ENCODE results near the gene SNX21. TPM values are rescaled to one million over a fixed set of nuclear protein-coding genes. Genes with fewer than 3 reads are reported as not detected.

Gene SNX21
- total RNA-seq, 1 experiment from 2014 or later = 9.8 TPM

DNA sequence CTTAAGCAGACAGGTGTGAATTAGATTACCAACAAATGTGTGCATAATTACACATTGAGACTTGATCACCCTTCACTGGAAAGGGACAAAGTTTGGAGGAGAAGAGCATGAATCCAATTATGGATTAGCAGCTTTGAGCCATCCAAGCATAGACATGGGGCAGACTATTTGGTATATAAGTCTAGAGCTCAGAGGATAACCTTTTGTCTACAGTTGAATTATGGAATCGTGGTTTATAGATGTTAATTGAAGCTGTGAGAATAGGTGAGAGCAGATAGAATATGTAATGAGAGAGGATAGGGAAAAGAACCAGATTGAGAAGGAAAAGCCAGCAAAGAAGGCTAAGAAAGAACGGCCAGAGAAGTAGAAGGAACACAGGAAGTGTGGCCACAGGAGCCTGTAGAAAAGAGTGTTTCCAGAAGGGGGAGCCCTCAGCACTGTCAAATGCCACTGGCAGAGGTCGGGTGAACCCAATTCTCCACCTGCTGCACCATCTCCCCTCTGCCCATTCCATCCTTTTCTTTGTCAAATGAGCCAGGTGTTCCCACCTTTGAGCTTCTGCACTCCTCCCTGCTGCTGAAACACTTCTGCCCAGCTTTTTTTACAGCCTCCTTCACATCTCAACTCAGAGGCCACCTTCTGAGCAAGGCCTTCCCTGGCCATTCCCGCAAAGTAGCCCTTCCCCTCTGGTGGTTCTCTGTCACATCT, 34.5 kb upstream of the SNX21 start:
- Histone ChIP-seq H3K27ac (peak overlapping the region; percentile 31), H3K36me3 (ENCODE audit: low read depth) (peaks cover 40% of the 10 kb centered on the region)
- intact Hi-C loops (cut with micrococcal nuclease; ENCODE audit: unreplicated experiment) = loop anchor here (1.0 to 10.0 kb wide), 3 partner anchors 94 to 286 kb away; partner anchors contain the start of gene NCOA5

DNA sequence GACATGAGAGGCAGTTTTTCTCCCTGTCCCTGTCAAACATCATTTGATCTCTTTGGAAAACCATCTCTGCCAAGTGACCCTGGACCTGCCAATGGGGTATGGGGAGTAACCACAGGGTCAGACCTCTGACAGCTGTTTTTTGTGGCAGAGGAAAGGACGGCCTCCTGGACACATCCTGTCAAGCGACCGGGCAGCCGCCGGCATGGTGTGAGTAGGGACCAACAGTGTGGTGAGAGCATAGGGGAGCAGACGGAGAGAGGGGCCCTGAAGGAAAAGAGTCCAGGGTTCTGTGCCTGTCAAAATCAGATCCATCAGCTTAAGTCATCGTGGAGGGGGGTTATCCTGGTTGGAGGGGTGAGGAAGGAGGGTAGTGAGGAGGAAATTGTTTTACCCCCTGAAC, 31.7 kb upstream of the SNX21 start:
- peak in 1 of 2 experiments; percentile 15 for DNase-seq
- Histone ChIP-seq H4K20me1 (ENCODE audit: insufficient read depth) (no peaks in the 10 kb centered on the region), H3K27ac (no peak overlapping the region), H3K27me3 (ENCODE audit: insufficient read depth, low read depth) (no peaks in the 10 kb centered on the region), H3K4me3 (no peak overlapping the region), H3K9me3 (ENCODE audit: insufficient read depth, low read depth) (no peaks in the 10 kb centered on the region), H3K9me2 (ENCODE audit: insufficient read depth) (no peaks in the 10 kb centered on the region), H3K36me3 (ENCODE audit: low read depth) (peaks cover 31% of the 10 kb centered on the region), H3K4me1 (replicated peaks; ENCODE audit: insufficient read depth) (no peaks in the 10 kb centered on the region), H2AFZ (no peak overlapping the region), H3K4me2 (no peak overlapping the region), H3K79me2 (ENCODE audit: low read depth) (no peaks in the 10 kb centered on the region), H3F3A (ENCODE audit: insufficient read depth, low read depth) (peaks cover 17% of the 10 kb centered on the region)
- TF ChIP-seq CTCF (conservative IDR thresholded peaks at IDR 0.05) (no peak), EZH2 (IDR thresholded peaks at IDR 0.05; ENCODE audit: low read depth) (no peak)
- POLR2A ChIA-PET (ENCODE audit: unreplicated experiment) = no interaction called here
- CTCF ChIA-PET = interaction anchor here (0.6 kb wide), 1 partner anchor 1395 kb away, joined by 3 read pairs; no protein-coding TSS in a partner anchor
- intact Hi-C loops (cut with micrococcal nuclease; ENCODE audit: unreplicated experiment) = no loop called here
- no TSS peak for BruUV-seq (replicated peaks)

More for the DNA sequence above, 34.5 kb upstream of the SNX21 start:
- peaks cover 18% of the 10 kb centered on the region for H3F3A ChIP-seq (ENCODE audit: insufficient read depth, low read depth)
- H2AFZ ChIP-seq = no peak overlapping the region
- peaks cover 1% of the 10 kb centered on the region; the same call in 1 of the 2 replicates for H3K79me2 ChIP-seq (ENCODE audit: low read depth)
- no peaks in the 10 kb centered on the region for H4K20me1 ChIP-seq (ENCODE audit: insufficient read depth)
- BruUV-seq (replicated peaks) = no TSS peak
- H3K9me2 ChIP-seq (ENCODE audit: insufficient read depth) = no peaks in the 10 kb centered on the region
- H3K27me3 ChIP-seq (ENCODE audit: insufficient read depth, low read depth) = no peaks in the 10 kb centered on the region
- ChIA-PET POLR2A (ENCODE audit: unreplicated experiment) (interaction anchor here (0.6 kb wide), 3 partner anchors 49 to 462 kb away, joined by 5 to 9 read pairs (median 8); no protein-coding TSS in a partner anchor), CTCF (interaction anchor here (0.6 to 1.3 kb wide), 11 partner anchors 16 to 550 kb away, joined by 3 to 20 read pairs (median 5); partner anchors contain the start of gene ZNF335)
- TF ChIP-seq CTCF (conservative IDR thresholded peaks at IDR 0.05) (peak; percentile 82), EZH2 (IDR thresholded peaks at IDR 0.05; ENCODE audit: low read depth) (no peak)
- H3K4me3 ChIP-seq = no peak overlapping the region
- no peaks in the 10 kb centered on the region for H3K4me1 ChIP-seq (replicated peaks; ENCODE audit: insufficient read depth)
- H3K4me2 ChIP-seq = no peak overlapping the region
- peak in 1 of 2 experiments; percentile 70 for DNase-seq
- no peaks in the 10 kb centered on the region for H3K9me3 ChIP-seq (ENCODE audit: insufficient read depth, low read depth)

- intact Hi-C loops (cut with micrococcal nuclease; ENCODE audit: unreplicated experiment) = loop anchor here (5.0 kb wide), 1 partner anchor 152 kb away; no protein-coding TSS in a partner anchor
- H3K9me2 ChIP-seq (ENCODE audit: insufficient read depth) = no peaks in the 10 kb centered on the region
- no peak overlapping the region for H3K4me3 ChIP-seq
- no peaks in the 10 kb centered on the region for H4K20me1 ChIP-seq (ENCODE audit: insufficient read depth)
- peaks cover 35% of the 10 kb centered on the region for H3K36me3 ChIP-seq (ENCODE audit: low read depth)
- H3K79me2 ChIP-seq (ENCODE audit: low read depth) = peaks cover 24% of the 10 kb centered on the region
- H3F3A ChIP-seq (ENCODE audit: insufficient read depth, low read depth) = peaks cover 38% of the 10 kb centered on the region
- H3K27me3 ChIP-seq (ENCODE audit: insufficient read depth, low read depth) = no peaks in the 10 kb centered on the region
- no TSS peak for BruUV-seq (replicated peaks)
- peaks cover 18% of the 10 kb centered on the region for H3K4me1 ChIP-seq (replicated peaks; ENCODE audit: insufficient read depth)
- DNase-seq = peak in 1 of 2 experiments; percentile 32
- POLR2A ChIA-PET (ENCODE audit: unreplicated experiment) = interaction anchor here (0.6 kb wide), 1 partner anchor 288 kb away, joined by 3 read pairs; no protein-coding TSS in a partner anchor
- H3K27ac ChIP-seq = no peak overlapping the region
- CTCF ChIA-PET = no interaction called here
- H3K4me2 ChIP-seq = no peak overlapping the region
- no peaks in the 10 kb centered on the region for H3K9me3 ChIP-seq (ENCODE audit: insufficient read depth, low read depth)
- H2AFZ ChIP-seq = no peak overlapping the region
- TF ChIP-seq EZH2 (IDR thresholded peaks at IDR 0.05; ENCODE audit: low read depth) = no peak
- no peak for TF ChIP-seq CTCF (conservative IDR thresholded peaks at IDR 0.05)
Measured at GRCh38 chr20:45810191-45810970, 23.2 kb upstream of the SNX21 start.

Measured in PC-9 (cell line).